ENCODE measurements around the gene DNM3.

DNM3 gene

DNA sequence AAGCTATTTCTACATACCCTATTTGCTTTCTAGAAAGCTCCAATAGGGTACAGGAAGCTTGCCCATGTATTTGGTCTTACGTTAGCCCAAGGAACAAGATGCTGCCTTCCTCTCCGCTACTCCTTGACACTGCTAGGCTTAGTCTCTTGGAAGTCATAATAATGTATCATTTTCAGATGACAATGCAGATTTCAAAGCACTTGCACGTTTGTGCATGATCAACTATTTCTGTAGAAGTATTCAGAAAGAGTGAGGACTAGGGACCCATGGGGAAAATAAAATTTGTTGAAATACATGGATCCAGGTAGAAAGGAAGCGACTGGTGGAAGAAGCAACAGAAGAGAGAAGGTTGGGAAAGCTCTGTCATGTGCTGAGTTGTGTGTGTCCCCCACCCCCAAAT is 367.3 kb downstream of the DNM3 start:
- no peak overlapping the region for H2AFZ ChIP-seq (ENCODE audit: low read length)
- H3K9me3 ChIP-seq (replicated peaks; ENCODE audit: insufficient read depth, low read length): no peaks in the 10 kb centered on the region
- H3K27me3 ChIP-seq (replicated peaks; ENCODE audit: insufficient read depth, low read length): no peaks in the 10 kb centered on the region
- H3K27ac ChIP-seq (ENCODE audit: low read length): no peak overlapping the region
- H4K20me1 ChIP-seq (ENCODE audit: insufficient read depth, low read length): no peaks in the 10 kb centered on the region
- no peak overlapping the region for H3K9ac ChIP-seq (ENCODE audit: low read length)
- no peak for DNase-seq
- no peaks in the 10 kb centered on the region for H3K9me2 ChIP-seq (replicated peaks; ENCODE audit: insufficient read depth, low read length)
- no peaks in the 10 kb centered on the region for H3K36me3 ChIP-seq (replicated peaks; ENCODE audit: insufficient read depth, low read length)
- no peaks in the 10 kb centered on the region for H3K79me2 ChIP-seq (ENCODE audit: low read length)
- no peaks in the 10 kb centered on the region for H3K4me1 ChIP-seq (ENCODE audit: low read length)
- no peak overlapping the region for H3K4me3 ChIP-seq (ENCODE audit: low read length)
- TF ChIP-seq EZH2phosphoT487 (IDR thresholded peaks at IDR 0.05; ENCODE audit: low read length) (no peak), EZH2 (optimal IDR thresholded peaks at IDR 0.05; ENCODE audit: low read depth, low read length) (no peak), CTCF (IDR thresholded peaks at IDR 0.05; ENCODE audit: low read length) (no peak)
- no peak overlapping the region for H3K4me2 ChIP-seq (ENCODE audit: low read depth, low read length)
- no peaks in the 10 kb centered on the region for H3F3A ChIP-seq (ENCODE audit: insufficient read depth, low read length)

- no peak for TF ChIP-seq EZH2 (optimal IDR thresholded peaks at IDR 0.05; ENCODE audit: low read depth, low read length)
- TF ChIP-seq EZH2phosphoT487 (IDR thresholded peaks at IDR 0.05; ENCODE audit: low read length): no peak
- no peak for TF ChIP-seq CTCF (IDR thresholded peaks at IDR 0.05; ENCODE audit: low read length)
Observed at GRCh38 chr1:172211221-172211620, 369.9 kb downstream of the DNM3 start.

DNA sequence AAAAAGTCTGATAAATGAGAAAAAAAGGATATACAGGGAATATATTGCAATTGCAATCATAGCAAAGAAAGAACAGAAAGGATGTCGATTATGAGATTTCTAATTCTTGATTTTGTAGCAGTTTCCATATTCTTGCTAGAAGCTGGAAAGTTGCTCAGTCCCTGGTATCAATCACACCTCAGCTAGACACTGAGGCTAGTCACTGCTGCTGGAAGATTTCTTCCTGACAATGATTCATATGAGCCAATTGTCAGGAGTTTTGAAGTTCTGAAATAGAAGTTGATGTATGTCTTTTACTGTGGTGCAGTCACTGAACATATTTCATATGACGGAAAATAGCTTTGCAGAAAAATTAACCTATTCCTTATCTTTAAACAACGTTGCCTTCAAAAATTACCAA is 370.8 kb downstream of the DNM3 start:
- Histone ChIP-seq H3K36me3 (replicated peaks; ENCODE audit: insufficient read depth, low read length) (no peaks in the 10 kb centered on the region), H4K20me1 (ENCODE audit: insufficient read depth, low read length) (no peaks in the 10 kb centered on the region), H3K4me3 (ENCODE audit: low read length) (no peak overlapping the region), H3K9me3 (replicated peaks; ENCODE audit: insufficient read depth, low read length) (no peaks in the 10 kb centered on the region), H3K27ac (ENCODE audit: low read length) (no peak overlapping the region), H3K4me1 (ENCODE audit: low read length) (no peaks in the 10 kb centered on the region), H2AFZ (ENCODE audit: low read length) (no peak overlapping the region), H3K4me2 (ENCODE audit: low read depth, low read length) (no peak overlapping the region), H3K79me2 (ENCODE audit: low read length) (no peaks in the 10 kb centered on the region), H3K27me3 (replicated peaks; ENCODE audit: insufficient read depth, low read length) (no peaks in the 10 kb centered on the region), H3K9ac (ENCODE audit: low read length) (no peak overlapping the region), H3K9me2 (replicated peaks; ENCODE audit: insufficient read depth, low read length) (no peaks in the 10 kb centered on the region), H3F3A (ENCODE audit: insufficient read depth, low read length) (no peaks in the 10 kb centered on the region)
- DNase-seq: no peak
- TF ChIP-seq EZH2phosphoT487 (IDR thresholded peaks at IDR 0.05; ENCODE audit: low read length): no peak
- TF ChIP-seq CTCF (IDR thresholded peaks at IDR 0.05; ENCODE audit: low read length): no peak
- TF ChIP-seq EZH2 (optimal IDR thresholded peaks at IDR 0.05; ENCODE audit: low read depth, low read length): no peak

More at GRCh38 chr1:172211221-172211620, 369.9 kb downstream of the DNM3 start:
- H3K4me1 ChIP-seq (ENCODE audit: low read length): no peaks in the 10 kb centered on the region
- no peak for DNase-seq
- no peak overlapping the region for H3K27ac ChIP-seq (ENCODE audit: low read length)
- H4K20me1 ChIP-seq (ENCODE audit: insufficient read depth, low read length): no peaks in the 10 kb centered on the region
- no peaks in the 10 kb centered on the region for H3F3A ChIP-seq (ENCODE audit: insufficient read depth, low read length)
- H3K4me2 ChIP-seq (ENCODE audit: low read depth, low read length): no peak overlapping the region
- no peak overlapping the region for H3K4me3 ChIP-seq (ENCODE audit: low read length)
- H3K9me3 ChIP-seq (replicated peaks; ENCODE audit: insufficient read depth, low read length): no peaks in the 10 kb centered on the region
- no peaks in the 10 kb centered on the region for H3K79me2 ChIP-seq (ENCODE audit: low read length)
- no peaks in the 10 kb centered on the region for H3K27me3 ChIP-seq (replicated peaks; ENCODE audit: insufficient read depth, low read length)
- H3K36me3 ChIP-seq (replicated peaks; ENCODE audit: insufficient read depth, low read length): no peaks in the 10 kb centered on the region
- no peak overlapping the region for H2AFZ ChIP-seq (ENCODE audit: low read length)
- no peak overlapping the region for H3K9ac ChIP-seq (ENCODE audit: low read length)
- H3K9me2 ChIP-seq (replicated peaks; ENCODE audit: insufficient read depth, low read length): no peaks in the 10 kb centered on the region
